ENCODE measurements around the gene TANGO2.

GRCh38 chr22:20109411-20110358 is 88.8 kb downstream of the TANGO2 start:
- no peak for TF ChIP-seq CTCF (IDR thresholded peaks at IDR 0.05)
- TF ChIP-seq POLR2A (IDR thresholded peaks at IDR 0.05), result no peak
- no peak for TF ChIP-seq EP300 (IDR thresholded peaks at IDR 0.05)
